Astrocyte (in vitro differentiated cells and primary cell): ENCODE measurements around the gene CEP63. TPM values are rescaled to one million over a fixed set of nuclear protein-coding genes. Genes with fewer than 3 reads are reported as not detected.

ENCODE experiments used
- DNase-seq: peaks from one replicate; pipeline ENCODE4 v3.0.0-alpha.2; 2010; ENCODE audit warnings: low read depth
- FAIRE-seq: peaks from 2 replicates; lab custom pipeline; 2011; peaks lifted over from hg19 to GRCh38; lab: Jason Lieb, UNC
- H2AFZ ChIP-seq: 2 replicates; pipeline ENCODE4 v1.6.0; 2012; ENCODE audit warnings: low read depth, low read length, inconsistent platforms
- H3K27ac ChIP-seq: 2 replicates; pipeline ENCODE4 v1.5.1; 2011; ENCODE audit warnings: low read depth, low read length, inconsistent platforms
- H3K27me3 ChIP-seq: 2 replicates; pipeline ENCODE4 v1.6.0; 2011; ENCODE audit warnings: low read length, inconsistent platforms; ENCODE audit not compliant: insufficient read depth
- H3K36me3 ChIP-seq: 2 replicates; pipeline ENCODE4 v1.5.1; 2011; ENCODE audit warnings: low read length, inconsistent platforms; ENCODE audit not compliant: insufficient read depth
- H3K4me1 ChIP-seq: 2 replicates; pipeline ENCODE4 v1.5.1; 2011; ENCODE audit warnings: low read length, inconsistent platforms; ENCODE audit not compliant: insufficient read depth
- H3K4me2 ChIP-seq: 2 replicates; pipeline ENCODE4 v1.6.0; 2012; ENCODE audit warnings: low read length, inconsistent platforms
- H3K4me3 ChIP-seq: 2 replicates; pipeline ENCODE4 v1.5.1; 2011; ENCODE audit warnings: low read depth, mild to moderate bottlenecking, low read length, inconsistent platforms; ENCODE audit not compliant: insufficient read depth
- H3K79me2 ChIP-seq: 2 replicates; pipeline ENCODE4 v1.6.0; 2012; ENCODE audit warnings: mild to moderate bottlenecking, low read length, inconsistent platforms; ENCODE audit not compliant: insufficient read depth
- H3K9ac ChIP-seq: 2 replicates; pipeline ENCODE4 v1.6.0; 2012; ENCODE audit warnings: mild to moderate bottlenecking, low read length, inconsistent platforms
- H3K9me3 ChIP-seq: 2 replicates; pipeline ENCODE4 v1.5.1; 2012; ENCODE audit warnings: low read depth, mild to moderate bottlenecking, low read length, inconsistent platforms; ENCODE audit not compliant: insufficient read depth
- H4K20me1 ChIP-seq: 2 replicates; pipeline ENCODE4 v1.6.0; 2012; ENCODE audit warnings: low read length, inconsistent platforms; ENCODE audit not compliant: insufficient read depth
- H3K27ac Mint-ChIP-seq: one replicate; pipeline ENCODE4 v1.8.0; 2021; ENCODE audit warnings: mild to moderate bottlenecking, mixed read lengths; ENCODE audit not compliant: unreplicated experiment
- H3K27me3 Mint-ChIP-seq: one replicate; pipeline ENCODE4 v1.8.0; 2021; ENCODE audit warnings: low read depth, mixed read lengths; ENCODE audit not compliant: unreplicated experiment
- H3K36me3 Mint-ChIP-seq: one replicate; pipeline ENCODE4 v1.8.0; 2021; ENCODE audit warnings: low read depth, mixed read lengths; ENCODE audit not compliant: unreplicated experiment
- H3K4me1 Mint-ChIP-seq: one replicate; pipeline ENCODE4 v1.8.0; 2021; ENCODE audit warnings: low read depth, mixed read lengths; ENCODE audit not compliant: unreplicated experiment
- H3K4me3 Mint-ChIP-seq: one replicate; pipeline ENCODE4 v1.8.0; 2021; ENCODE audit warnings: mild to moderate bottlenecking, moderate library complexity, mixed read lengths; ENCODE audit not compliant: unreplicated experiment
- H3K9me3 Mint-ChIP-seq: one replicate; pipeline ENCODE4 v1.8.0; 2021; ENCODE audit warnings: mild to moderate bottlenecking, mixed read lengths; ENCODE audit not compliant: unreplicated experiment
- EZH2 ChIP-seq: IDR thresholded peaks from 2 replicates; pipeline ENCODE4 v1.6.1; 2012; ENCODE audit warnings: mild to moderate bottlenecking, low read length, inconsistent platforms; ENCODE audit not compliant: insufficient read depth
- total RNA-seq: library from RNA; stranded (reverse); gene quantifications from 2 replicates; pipeline ENCODE4 v1.2.1, GENCODE V29; 2021
- TF ChIP-seq, protein P1 (sequence below): IDR thresholded peaks from 2 replicates; pipeline ENCODE4 v1.5.1; 2011; ENCODE audit warnings: low read depth, mild to moderate bottlenecking, inconsistent platforms, low read length, moderate library complexity; ENCODE audit not compliant: insufficient read depth

CEP63 gene
- total RNA-seq, 1 donor from 2014 or later, result 21.3 TPM

DNA sequence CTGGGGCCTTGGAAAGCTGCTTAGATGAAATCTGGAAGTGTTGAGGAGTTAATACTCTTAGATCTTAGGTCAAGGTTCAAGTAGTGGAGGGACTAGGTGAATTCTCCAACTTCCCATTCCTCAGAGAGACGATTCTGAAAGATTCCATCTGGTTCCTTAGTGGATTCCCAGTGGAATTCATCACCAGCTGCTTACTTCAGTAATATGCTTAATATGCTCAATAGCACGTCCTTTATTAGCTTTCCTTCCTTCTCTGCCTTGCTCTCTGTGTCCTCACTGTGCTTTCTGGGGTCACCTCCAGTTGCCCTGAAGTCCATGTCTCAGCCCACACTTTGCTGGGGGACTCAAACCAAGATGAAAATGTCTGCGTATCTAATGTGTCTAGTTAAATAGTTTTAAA is 31.0 kb downstream of the CEP63 start:
- H3K36me3 ChIP-seq, result no peaks in the 10 kb centered on the region
- FAIRE-seq (no peak), DNase-seq (no peak)
- TF ChIP-seq, protein P1, sequence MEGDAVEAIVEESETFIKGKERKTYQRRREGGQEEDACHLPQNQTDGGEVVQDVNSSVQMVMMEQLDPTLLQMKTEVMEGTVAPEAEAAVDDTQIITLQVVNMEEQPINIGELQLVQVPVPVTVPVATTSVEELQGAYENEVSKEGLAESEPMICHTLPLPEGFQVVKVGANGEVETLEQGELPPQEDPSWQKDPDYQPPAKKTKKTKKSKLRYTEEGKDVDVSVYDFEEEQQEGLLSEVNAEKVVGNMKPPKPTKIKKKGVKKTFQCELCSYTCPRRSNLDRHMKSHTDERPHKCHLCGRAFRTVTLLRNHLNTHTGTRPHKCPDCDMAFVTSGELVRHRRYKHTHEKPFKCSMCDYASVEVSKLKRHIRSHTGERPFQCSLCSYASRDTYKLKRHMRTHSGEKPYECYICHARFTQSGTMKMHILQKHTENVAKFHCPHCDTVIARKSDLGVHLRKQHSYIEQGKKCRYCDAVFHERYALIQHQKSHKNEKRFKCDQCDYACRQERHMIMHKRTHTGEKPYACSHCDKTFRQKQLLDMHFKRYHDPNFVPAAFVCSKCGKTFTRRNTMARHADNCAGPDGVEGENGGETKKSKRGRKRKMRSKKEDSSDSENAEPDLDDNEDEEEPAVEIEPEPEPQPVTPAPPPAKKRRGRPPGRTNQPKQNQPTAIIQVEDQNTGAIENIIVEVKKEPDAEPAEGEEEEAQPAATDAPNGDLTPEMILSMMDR, result no peak
- TF ChIP-seq EZH2, result no peak
- H3K9ac ChIP-seq, result no peak overlapping the region
- no peak overlapping the region for H2AFZ ChIP-seq
- Mint-ChIP-seq H3K9me3 (no peaks in the 10 kb centered on the region), H3K27ac (peak overlapping the region; percentile 2), H3K4me1 (peaks cover 15% of the 10 kb centered on the region), H3K36me3 (peaks cover 3% of the 10 kb centered on the region), H3K4me3 (no peak overlapping the region), H3K27me3 (no peaks in the 10 kb centered on the region)
- no peaks in the 10 kb centered on the region for H3K27me3 ChIP-seq
- H3K4me2 ChIP-seq, result no peak overlapping the region
- no peaks in the 10 kb centered on the region for H3K79me2 ChIP-seq
- no peak overlapping the region for H3K4me3 ChIP-seq
- H3K4me1 ChIP-seq, result no peaks in the 10 kb centered on the region
- H3K27ac ChIP-seq, result no peak overlapping the region
- H3K9me3 ChIP-seq, result no peaks in the 10 kb centered on the region
- no peaks in the 10 kb centered on the region for H4K20me1 ChIP-seq

DNA sequence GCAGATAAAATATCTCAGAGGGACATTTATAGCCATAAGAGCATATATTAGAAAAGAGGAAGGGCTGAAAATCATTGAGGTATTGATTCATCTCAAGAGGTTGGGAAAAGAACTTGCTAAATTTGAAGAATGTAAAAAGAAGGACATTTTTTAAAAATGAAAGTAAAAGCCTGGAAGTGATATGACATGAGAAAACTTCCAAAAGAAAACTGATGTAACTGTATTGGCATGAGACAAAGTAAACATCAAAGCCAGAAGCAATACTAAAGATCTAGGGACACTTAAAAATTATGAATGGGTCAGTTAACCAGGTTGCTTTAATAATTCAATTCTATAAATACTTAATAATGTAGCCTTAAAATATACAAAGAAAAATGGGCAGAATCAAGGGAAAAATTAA is 31.9 kb downstream of the CEP63 start:
- peaks cover 3% of the 10 kb centered on the region for H3K9me3 Mint-ChIP-seq
- Histone ChIP-seq H2AFZ (no peak overlapping the region), H3K27ac (peak overlapping the region; percentile 24), H3K27me3 (no peaks in the 10 kb centered on the region), H3K4me3 (peak overlapping the region; percentile 29), H3K9ac (peak overlapping the region; percentile 59), H3K4me2 (peak overlapping the region; percentile 69), H3K79me2 (peaks cover 4% of the 10 kb centered on the region), H3K9me3 (no peaks in the 10 kb centered on the region), H3K36me3 (no peaks in the 10 kb centered on the region), H4K20me1 (no peaks in the 10 kb centered on the region), H3K4me1 (no peaks in the 10 kb centered on the region)
- TF ChIP-seq EZH2, result no peak
- TF ChIP-seq, protein P1, result no peak
- DNase-seq (peak; percentile 31), FAIRE-seq (no peak)
- peaks cover 9% of the 10 kb centered on the region for H3K36me3 Mint-ChIP-seq
- H3K27ac Mint-ChIP-seq, result peak overlapping the region; percentile 90
- no peaks in the 10 kb centered on the region for H3K27me3 Mint-ChIP-seq
- H3K4me1 Mint-ChIP-seq, result peaks cover 15% of the 10 kb centered on the region
- H3K4me3 Mint-ChIP-seq, result no peak overlapping the region

DNA sequence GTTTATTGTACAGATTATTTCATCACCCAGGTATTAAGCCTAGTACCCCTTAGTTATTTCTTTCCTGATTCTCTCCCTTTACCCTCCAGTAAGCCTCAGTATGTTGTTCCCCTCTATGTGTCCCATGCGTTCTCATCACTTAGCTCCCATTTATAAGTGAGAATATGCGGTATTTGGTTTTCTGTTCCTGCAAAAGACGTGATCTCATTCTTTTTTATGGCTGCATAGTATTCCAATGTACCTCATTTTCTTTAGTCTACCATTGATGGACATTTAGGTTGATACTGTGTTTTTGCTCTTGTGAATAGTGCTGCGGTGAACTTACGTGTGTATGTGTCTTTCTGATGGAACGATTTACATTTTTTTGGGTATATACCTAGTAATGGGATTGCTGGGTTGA is 36.7 kb downstream of the CEP63 start:
- no peak overlapping the region for H3K9ac ChIP-seq
- no peaks in the 10 kb centered on the region for H3K36me3 ChIP-seq
- no peak overlapping the region for H3K27ac Mint-ChIP-seq
- H3K4me3 Mint-ChIP-seq, result no peak overlapping the region
- H4K20me1 ChIP-seq, result no peaks in the 10 kb centered on the region
- no peak overlapping the region for H2AFZ ChIP-seq
- H3K36me3 Mint-ChIP-seq, result peaks cover 23% of the 10 kb centered on the region
- no peaks in the 10 kb centered on the region for H3K27me3 ChIP-seq
- no peak overlapping the region for H3K27ac ChIP-seq
- no peak for FAIRE-seq
- no peak overlapping the region for H3K4me2 ChIP-seq
- no peaks in the 10 kb centered on the region for H3K4me1 ChIP-seq
- H3K9me3 ChIP-seq, result no peaks in the 10 kb centered on the region
- peaks cover 10% of the 10 kb centered on the region for H3K79me2 ChIP-seq
- peaks cover 28% of the 10 kb centered on the region for H3K9me3 Mint-ChIP-seq
- H3K4me3 ChIP-seq, result no peak overlapping the region
- H3K4me1 Mint-ChIP-seq, result peaks cover 13% of the 10 kb centered on the region
- H3K27me3 Mint-ChIP-seq, result no peaks in the 10 kb centered on the region
- no peak for DNase-seq
- TF ChIP-seq EZH2, result no peak
- TF ChIP-seq, protein P1, result no peak
